ENCODE measurements around the gene PGM1.

DNA sequence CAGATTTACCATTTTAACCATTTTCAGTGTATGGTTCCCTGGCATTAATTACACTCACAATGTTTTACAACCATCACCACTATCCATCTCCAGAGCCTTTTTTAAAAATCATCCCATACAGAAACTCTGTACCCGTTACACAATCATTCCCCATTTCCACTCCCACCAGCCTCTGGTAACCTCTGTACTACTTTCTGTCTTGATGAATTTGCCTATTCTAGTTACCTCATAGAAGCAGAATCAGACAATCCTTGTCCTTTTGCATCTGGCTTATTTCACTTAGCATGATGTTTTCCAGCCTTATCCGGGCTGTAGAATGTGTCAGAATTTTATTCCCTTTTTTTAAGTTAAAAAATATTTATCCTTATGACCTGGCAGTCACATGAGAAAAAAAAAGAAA is 33.0 kb downstream of the PGM1 start:
- TF ChIP-seq ZFP82 (CRISPR knock-in tag; IDR thresholded peaks at IDR 0.05; ENCODE audit: borderline replicate concordance) = no peak
- TF ChIP-seq, protein P1, sequence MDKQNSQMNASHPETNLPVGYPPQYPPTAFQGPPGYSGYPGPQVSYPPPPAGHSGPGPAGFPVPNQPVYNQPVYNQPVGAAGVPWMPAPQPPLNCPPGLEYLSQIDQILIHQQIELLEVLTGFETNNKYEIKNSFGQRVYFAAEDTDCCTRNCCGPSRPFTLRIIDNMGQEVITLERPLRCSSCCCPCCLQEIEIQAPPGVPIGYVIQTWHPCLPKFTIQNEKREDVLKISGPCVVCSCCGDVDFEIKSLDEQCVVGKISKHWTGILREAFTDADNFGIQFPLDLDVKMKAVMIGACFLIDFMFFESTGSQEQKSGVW (CRISPR knock-in tag; IDR thresholded peaks at IDR 0.05; ENCODE audit: borderline replicate concordance) = no peak
- TF ChIP-seq, protein P2, sequence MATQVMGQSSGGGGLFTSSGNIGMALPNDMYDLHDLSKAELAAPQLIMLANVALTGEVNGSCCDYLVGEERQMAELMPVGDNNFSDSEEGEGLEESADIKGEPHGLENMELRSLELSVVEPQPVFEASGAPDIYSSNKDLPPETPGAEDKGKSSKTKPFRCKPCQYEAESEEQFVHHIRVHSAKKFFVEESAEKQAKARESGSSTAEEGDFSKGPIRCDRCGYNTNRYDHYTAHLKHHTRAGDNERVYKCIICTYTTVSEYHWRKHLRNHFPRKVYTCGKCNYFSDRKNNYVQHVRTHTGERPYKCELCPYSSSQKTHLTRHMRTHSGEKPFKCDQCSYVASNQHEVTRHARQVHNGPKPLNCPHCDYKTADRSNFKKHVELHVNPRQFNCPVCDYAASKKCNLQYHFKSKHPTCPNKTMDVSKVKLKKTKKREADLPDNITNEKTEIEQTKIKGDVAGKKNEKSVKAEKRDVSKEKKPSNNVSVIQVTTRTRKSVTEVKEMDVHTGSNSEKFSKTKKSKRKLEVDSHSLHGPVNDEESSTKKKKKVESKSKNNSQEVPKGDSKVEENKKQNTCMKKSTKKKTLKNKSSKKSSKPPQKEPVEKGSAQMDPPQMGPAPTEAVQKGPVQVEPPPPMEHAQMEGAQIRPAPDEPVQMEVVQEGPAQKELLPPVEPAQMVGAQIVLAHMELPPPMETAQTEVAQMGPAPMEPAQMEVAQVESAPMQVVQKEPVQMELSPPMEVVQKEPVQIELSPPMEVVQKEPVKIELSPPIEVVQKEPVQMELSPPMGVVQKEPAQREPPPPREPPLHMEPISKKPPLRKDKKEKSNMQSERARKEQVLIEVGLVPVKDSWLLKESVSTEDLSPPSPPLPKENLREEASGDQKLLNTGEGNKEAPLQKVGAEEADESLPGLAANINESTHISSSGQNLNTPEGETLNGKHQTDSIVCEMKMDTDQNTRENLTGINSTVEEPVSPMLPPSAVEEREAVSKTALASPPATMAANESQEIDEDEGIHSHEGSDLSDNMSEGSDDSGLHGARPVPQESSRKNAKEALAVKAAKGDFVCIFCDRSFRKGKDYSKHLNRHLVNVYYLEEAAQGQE (IDR thresholded peaks at IDR 0.05; ENCODE audit: borderline replicate concordance in 1 of 2, low read depth in 1 of 2, low read length in 2 of 2) = no peak

Measured in HepG2 (cell line).